HG03064 (cell line): ENCODE data around the gene PHAF1.

Experiments used
- ATAC-seq: cut with Tn5 transposase; IDR thresholded peaks from one replicate; pipeline ENCODE4 v1.9.1; 2021; ENCODE audit warnings: low read depth; ENCODE audit not compliant: unreplicated experiment

Gene PHAF1

DNA sequence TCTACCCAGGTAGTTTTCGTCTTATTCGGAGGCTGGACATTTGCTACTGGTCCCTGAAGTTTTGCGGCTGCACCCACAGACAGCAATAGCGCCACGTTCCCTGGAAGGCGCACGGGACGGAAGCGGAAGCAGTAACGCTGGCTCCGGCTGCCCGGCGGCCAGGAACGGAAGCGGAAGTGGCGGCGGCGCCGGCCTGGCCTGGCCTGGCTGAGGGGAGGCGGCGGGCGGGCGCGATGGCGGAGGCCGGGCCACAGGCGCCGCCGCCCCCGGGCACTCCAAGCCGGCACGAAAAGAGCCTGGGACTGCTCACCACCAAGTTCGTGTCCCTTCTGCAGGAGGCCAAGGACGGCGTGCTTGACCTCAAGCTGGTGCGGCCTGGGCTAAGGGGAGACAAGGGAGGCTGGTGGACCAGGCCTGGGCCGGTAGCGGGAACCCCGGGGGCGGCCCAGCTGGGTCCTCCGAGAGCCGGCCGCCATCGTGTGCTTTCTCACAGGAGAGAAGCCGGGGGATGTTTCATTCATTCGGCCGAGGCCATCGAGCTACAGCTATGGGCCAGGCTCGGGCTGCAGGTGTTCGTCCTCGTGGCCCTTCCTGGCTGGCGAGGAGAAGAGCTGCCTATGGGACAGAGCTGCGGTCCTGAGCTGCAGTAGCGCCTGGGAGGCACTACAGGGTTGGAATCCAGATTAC is 82.4 kb downstream of the PHAF1 start, which contains the start of gene E2F4:
TSS of gene E2F4 (plus strand) at position 161 of the 687 bp plus-strand sequence. CDS start at position 234, 73 bp downstream.
- no peak for ATAC-seq

DNA sequence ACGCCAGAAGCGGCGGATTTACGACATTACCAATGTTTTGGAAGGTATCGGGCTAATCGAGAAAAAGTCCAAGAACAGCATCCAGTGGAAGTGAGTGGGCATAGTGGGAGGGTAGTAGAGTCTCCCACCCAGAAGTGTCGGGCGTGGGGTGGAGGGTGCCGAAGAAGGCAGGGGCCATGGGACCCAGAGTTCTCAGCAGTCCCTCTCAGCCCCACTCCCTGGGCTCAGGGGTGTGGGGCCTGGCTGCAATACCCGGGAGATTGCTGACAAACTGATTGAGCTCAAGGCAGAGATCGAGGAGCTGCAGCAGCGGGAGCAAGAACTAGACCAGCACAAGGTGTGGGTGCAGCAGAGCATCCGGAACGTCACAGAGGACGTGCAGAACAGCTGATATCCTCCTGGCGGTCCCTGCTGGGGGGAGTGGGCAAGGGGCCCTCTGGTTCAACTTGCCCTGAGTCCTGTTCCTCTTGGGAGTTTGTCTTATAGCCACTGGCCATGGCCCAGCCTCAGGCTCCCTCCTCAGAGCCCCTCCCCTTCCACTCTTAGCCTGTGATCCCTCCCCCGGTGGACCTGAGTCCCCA is 83.1 kb downstream of the PHAF1 start:
- ATAC-seq: no peak

DNA sequence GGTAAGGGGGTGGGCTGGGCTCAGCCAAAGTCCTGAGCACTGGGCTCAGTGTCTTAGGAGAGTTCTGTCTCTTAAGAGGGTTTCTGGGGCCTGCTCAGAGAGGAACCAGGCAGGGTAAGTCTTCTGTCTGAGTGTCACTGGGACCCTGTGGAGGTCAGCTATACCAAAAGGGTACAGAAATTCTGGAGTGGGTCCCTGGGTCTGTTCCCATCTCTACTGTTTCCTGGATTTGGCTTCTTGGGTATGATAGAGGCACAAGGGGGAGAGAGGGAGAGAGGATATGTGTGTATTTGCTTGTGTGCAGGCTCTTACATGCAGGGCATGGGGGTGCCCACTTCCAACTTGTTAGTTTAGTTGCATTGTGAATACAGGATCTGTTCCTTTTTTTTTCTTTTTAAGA is 83.8 kb downstream of the PHAF1 start:
- no peak for ATAC-seq

DNA sequence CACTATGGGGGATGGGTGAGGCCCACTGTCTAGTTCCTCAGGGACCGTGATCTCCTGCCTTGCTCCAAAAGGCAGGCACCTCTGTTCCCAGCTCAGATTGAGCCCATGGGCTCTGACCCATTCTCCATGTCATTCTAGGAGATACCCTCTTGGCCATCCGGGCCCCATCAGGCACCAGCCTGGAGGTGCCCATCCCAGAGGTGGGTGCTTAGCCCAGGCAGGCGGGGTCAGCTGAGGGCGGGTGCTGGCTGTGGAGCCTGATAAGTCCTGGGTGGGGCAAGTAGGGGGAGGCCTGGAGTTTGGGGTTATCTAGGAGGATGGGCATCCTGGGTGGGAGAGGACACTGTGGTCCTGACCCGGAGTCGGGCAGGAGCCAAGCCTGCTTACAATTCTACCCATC is 84.5 kb downstream of the PHAF1 start:
- ATAC-seq: no peak

DNA sequence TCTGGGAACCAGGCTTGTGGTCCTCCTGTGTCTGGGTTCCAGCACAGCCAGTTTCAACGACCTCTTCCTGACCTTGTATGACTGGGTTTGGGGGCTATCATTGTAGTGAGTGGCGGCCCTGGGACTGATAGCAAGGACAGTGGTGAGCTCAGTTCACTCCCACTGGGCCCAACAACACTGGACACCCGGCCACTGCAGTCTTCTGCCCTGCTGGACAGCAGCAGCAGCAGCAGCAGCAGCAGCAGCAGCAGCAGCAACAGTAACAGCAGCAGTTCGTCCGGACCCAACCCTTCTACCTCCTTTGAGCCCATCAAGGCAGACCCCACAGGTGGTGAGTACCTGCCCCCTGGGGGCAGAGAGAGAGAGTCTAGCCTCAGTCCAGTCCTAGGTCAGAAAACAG is 85.9 kb downstream of the PHAF1 start:
- no peak for ATAC-seq

DNA sequence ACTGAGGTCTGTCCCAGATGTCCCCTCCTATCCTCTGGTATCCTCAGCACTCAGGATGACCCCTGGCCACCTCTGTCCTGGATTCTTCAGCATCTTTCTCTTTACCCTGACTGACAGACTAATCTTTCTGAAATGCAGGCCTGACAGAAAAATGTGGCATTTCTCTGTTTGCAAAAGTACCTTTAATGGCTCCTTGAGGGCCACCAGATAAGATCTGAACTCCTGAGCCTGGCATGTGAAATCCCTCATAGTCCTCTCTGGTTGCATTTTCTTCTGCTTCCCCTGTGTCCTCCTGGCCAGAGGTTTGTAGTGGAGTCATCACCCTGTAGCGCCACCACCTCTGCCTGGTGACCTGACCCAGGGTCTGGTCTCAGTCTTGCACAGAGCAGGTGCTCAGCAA is 87.1 kb downstream of the PHAF1 start:
- no peak for ATAC-seq

DNA sequence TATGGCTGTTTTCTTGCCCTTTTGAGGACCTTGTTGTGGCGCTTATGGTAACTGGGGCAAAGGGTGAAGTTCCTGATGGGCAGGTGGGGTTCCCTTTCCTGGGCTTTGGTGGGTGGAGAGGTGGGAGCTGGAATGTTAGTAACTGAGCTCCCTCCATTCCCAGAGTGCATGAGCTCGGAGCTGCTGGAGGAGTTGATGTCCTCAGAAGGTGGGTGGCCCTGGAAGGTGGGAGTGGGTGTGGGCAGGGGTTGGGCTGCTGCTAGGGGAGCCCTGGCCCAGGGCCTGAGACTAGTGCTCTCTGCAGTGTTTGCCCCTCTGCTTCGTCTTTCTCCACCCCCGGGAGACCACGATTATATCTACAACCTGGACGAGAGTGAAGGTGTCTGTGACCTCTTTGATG is 88.0 kb downstream of the PHAF1 start:
- ATAC-seq: no peak
